GM23338 (cell line): Measurements from ENCODE around the gene TMEM256. TPM values are rescaled to one million over a fixed set of nuclear protein-coding genes. Genes with fewer than 3 reads are reported as not detected.

Experiments used
- ATAC-seq: fragments of 200-7000 bp; cut with Tn5 transposase; 3 replicates; pipeline ENCODE4 v1.9.1; 2020
- DNase-seq: peaks from one replicate; pipeline ENCODE4 v3.0.0-alpha.2; 2015; ENCODE audit warnings: low spot score
- H2AFZ ChIP-seq: fragments of 200-600 bp; sonication (generic); 2 replicates; pipeline ENCODE4 v1.8.0; 2016; ENCODE audit warnings: antibody characterized with exemption, mild to moderate bottlenecking, moderate library complexity
- H3F3A ChIP-seq: fragments of 200-600 bp; sonication (generic); replicated peaks from 2 replicates; pipeline ENCODE4 v1.8.0; 2017; ENCODE audit warnings: antibody characterized with exemption, mixed run types, low read depth
- H3K27ac ChIP-seq: fragments of 200-600 bp; sonication (generic); 2 replicates; pipeline ENCODE4 v1.6.1; 2016; ENCODE audit warnings: low read depth
- H3K27me3 ChIP-seq: fragments of 200-600 bp; sonication (generic); 2 replicates; pipeline ENCODE4 v1.8.0; 2016; ENCODE audit warnings: mild to moderate bottlenecking, mixed run types, moderate library complexity; ENCODE audit not compliant: insufficient read depth
- H3K36me3 ChIP-seq: fragments of 200-600 bp; sonication (generic); 2 replicates; pipeline ENCODE4 v1.8.0; 2016; ENCODE audit warnings: mild to moderate bottlenecking; ENCODE audit not compliant: insufficient read depth
- H3K4me1 ChIP-seq: fragments of 200-600 bp; sonication (generic); 2 replicates; pipeline ENCODE4 v1.8.0; 2016; ENCODE audit warnings: mild to moderate bottlenecking, moderate library complexity; ENCODE audit not compliant: insufficient read depth
- H3K4me2 ChIP-seq: fragments of 200-600 bp; sonication (generic); 2 replicates; pipeline ENCODE4 v1.7.1; 2017; ENCODE audit warnings: mixed run types
- H3K4me3 ChIP-seq: fragments of 200-600 bp; sonication (generic); 2 replicates; pipeline ENCODE4 v1.6.1; 2016; ENCODE audit warnings: mixed run types
- H3K79me2 ChIP-seq: fragments of 200-600 bp; sonication (generic); replicated peaks from 2 replicates; pipeline ENCODE4 v1.8.0; 2017; ENCODE audit warnings: mild to moderate bottlenecking; ENCODE audit not compliant: insufficient read depth
- H3K9me2 ChIP-seq: fragments of 200-600 bp; sonication (generic); 2 replicates; pipeline ENCODE4 v1.8.0; 2017; ENCODE audit not compliant: insufficient read depth
- H4K20me1 ChIP-seq: fragments of 200-600 bp; sonication (generic); replicated peaks from 2 replicates; pipeline ENCODE4 v1.8.0; 2017; ENCODE audit warnings: mild to moderate bottlenecking; ENCODE audit not compliant: insufficient read depth
- H3K27ac Mint-ChIP-seq: 2 replicates; pipeline ENCODE4 v1.8.0; 2020; ENCODE audit warnings: inconsistent platforms, mild to moderate bottlenecking, moderate library complexity, mixed read lengths
- H3K27me3 Mint-ChIP-seq: 3 replicates; pipeline ENCODE4 v1.8.0; 2022; ENCODE audit warnings: low read depth, mild to moderate bottlenecking, moderate library complexity, mixed read lengths, inconsistent platforms; ENCODE audit not compliant: insufficient read depth, poor library complexity
- H3K36me3 Mint-ChIP-seq: 3 replicates; pipeline ENCODE4 v1.8.0; 2021; ENCODE audit warnings: low read depth, mild to moderate bottlenecking, inconsistent platforms, moderate library complexity, mixed read lengths
- H3K4me1 Mint-ChIP-seq: 3 replicates; pipeline ENCODE4 v1.8.0; 2020; ENCODE audit warnings: mild to moderate bottlenecking, inconsistent platforms, mixed read lengths
- H3K4me3 Mint-ChIP-seq: 3 replicates; pipeline ENCODE4 v1.8.0; 2021; ENCODE audit warnings: moderate library complexity, mild to moderate bottlenecking, inconsistent platforms, mixed read lengths
- H3K9me3 Mint-ChIP-seq: 3 replicates; pipeline ENCODE4 v1.8.0; 2020; ENCODE audit warnings: moderate library complexity, mild to moderate bottlenecking, inconsistent platforms, mixed read lengths
- CREB1 ChIP-seq: fragments of 250-450 bp; sonication (Bioruptor Pico); IDR thresholded peaks from 2 replicates; pipeline ENCODE4 v1.5.0; 2020; ENCODE audit warnings: low read depth, mild to moderate bottlenecking, moderate library complexity
- CTCF ChIP-seq, 2 experiments: fragments of 200-600 bp in 1 of 2; sonication (generic) in 1 of 2; conservative IDR thresholded peaks; 2 replicates each; pipeline versions ENCODE4 v1.5.1 to v1.6.1; 2016 to 2017; ENCODE audit warnings: antibody characterized with exemption in 2 of 2, low read depth in 2 of 2, mild to moderate bottlenecking in 2 of 2, moderate library complexity in 1 of 2
- ETS1 ChIP-seq: IDR thresholded peaks from 2 replicates; pipeline ENCODE4 v1.6.1; 2016; ENCODE audit warnings: antibody characterized with exemption
- EZH2phosphoT487 ChIP-seq: fragments of 200-600 bp; sonication (generic); IDR thresholded peaks from one replicate; pipeline ENCODE4 v1.8.1; 2018; ENCODE audit warnings: antibody characterized with exemption; ENCODE audit not compliant: unreplicated experiment
- JUNB ChIP-seq: IDR thresholded peaks from one replicate; pipeline ENCODE4 v1.6.1; 2016; ENCODE audit warnings: antibody characterized with exemption; ENCODE audit not compliant: unreplicated experiment
- NANOG ChIP-seq: IDR thresholded peaks from 2 replicates; pipeline ENCODE4 v1.6.1; 2016; ENCODE audit warnings: antibody characterized with exemption, borderline replicate concordance
- REST ChIP-seq: IDR thresholded peaks from one replicate; pipeline ENCODE4 v1.6.1; 2018; ENCODE audit warnings: antibody characterized with exemption; ENCODE audit not compliant: unreplicated experiment
- ZNF114 ChIP-seq: fragments of 250-450 bp; sonication (Bioruptor Pico); IDR thresholded peaks from 2 replicates; pipeline ENCODE4 v1.5.0; 2020; ENCODE audit warnings: mild to moderate bottlenecking, moderate library complexity
- ZNF331 ChIP-seq: fragments of 250-450 bp; sonication (Bioruptor Pico); IDR thresholded peaks from 2 replicates; pipeline ENCODE4 v1.5.0; 2020; ENCODE audit warnings: low read depth, mild to moderate bottlenecking, moderate library complexity
- ZNF462 ChIP-seq: fragments of 250-450 bp; sonication (Bioruptor Pico); IDR thresholded peaks from 2 replicates; pipeline ENCODE4 v1.5.0; 2020; ENCODE audit warnings: mild to moderate bottlenecking, moderate library complexity
- polyA plus RNA-seq: library from polyadenylated mRNA; unstranded; fragments of >200 nt; fragmentation: Nextera tagmentation; extraction: Ambion mirVana; gene quantifications from 2 replicates; pipeline ENCODE4 v1.2.1, GENCODE V29; 2016
- total RNA-seq: library from RNA; depleted of rRNA; stranded (reverse); fragments of >200 nt; shearing (Covaris generic); gene quantifications from 2 replicates; pipeline ENCODE4 v1.2.3, GENCODE V29; 2014

Gene TMEM256
- total and polyA plus RNA-seq, 2 experiments from 2014 or later, result 127 to 197 TPM

- no peak for TF ChIP-seq ETS1
Measured at GRCh38 chr17:7414837-7415236, 10.9 kb upstream of the TMEM256 start (continued).

- Histone ChIP-seq H3K4me2 (no peak overlapping the region), H3K9me2 (no peaks in the 10 kb centered on the region), H3K27me3 (no peaks in the 10 kb centered on the region), H3K4me3 (no peak overlapping the region), H3K36me3 (no peaks in the 10 kb centered on the region; the same call in 1 of the 2 replicates), H2AFZ (no peak overlapping the region), H3K4me1 (0 out of 2 replicates have a peak, but pooled peaks cover 4% of the 10 kb centered on the region), H3K79me2 (no peaks in the 10 kb centered on the region), H3F3A (no peaks in the 10 kb centered on the region), H4K20me1 (no peaks in the 10 kb centered on the region; the same call in none of the 2 replicates), H3K27ac (no peak overlapping the region)
- ATAC-seq (no peak), DNase-seq (no peak)
- Mint-ChIP-seq H3K4me3 (no peak overlapping the region; the same call in 2 of the 3 replicates), H3K36me3 (peaks cover 38% of the 10 kb centered on the region), H3K9me3 (no peaks in the 10 kb centered on the region), H3K4me1 (peaks cover 24% of the 10 kb centered on the region), H3K27ac (no peak overlapping the region), H3K27me3 (peaks cover 15% of the 10 kb centered on the region)
- TF ChIP-seq CREB1 (no peak), REST (no peak), EZH2phosphoT487 (no peak), JUNB (no peak), ETS1 (no peak), CTCF (conservative IDR thresholded peaks at IDR 0.05; ENCODE audit: low read depth in 2 of 2) (no peak), NANOG (no peak), ZNF462 (no peak), ZNF114 (CRISPR knock-in tag) (no peak), ZNF331 (CRISPR knock-in tag) (no peak)
Measured at GRCh38 chr17:7413346-7413985, 9.6 kb upstream of the TMEM256 start.
